ENCODE measurements around the gene PIWIL4. TPM values are rescaled to one million over a fixed set of nuclear protein-coding genes. Genes with fewer than 3 reads are reported as not detected.

Gene PIWIL4
- total and polyA plus RNA-seq, 2 of the 8 experiments (the other 6 are each of a cell fraction or from before 2014, with no cell fraction given), result 0.51 to 0.52 TPM

- no peak for TF ChIP-seq CHD7 (IDR thresholded peaks at IDR 0.05; ENCODE audit: insufficient replicate concordance, low read length)
- TF ChIP-seq NRF1 (IDR thresholded peaks at IDR 0.05; ENCODE audit: low read depth, low read length), result no peak
- TF ChIP-seq POLR2AphosphoS5 (IDR thresholded peaks at IDR 0.05; ENCODE audit: low read depth, low read length), result no peak
Measured at GRCh38 chr11:94650756-94651155, 83.6 kb downstream of the PIWIL4 start (continued).
